Activated T-cell treated with anti-CD3 and anti-CD28 coated beads, Interleukin-2, amount 50 U/mL, for 24 hours (primary cell): ENCODE data around the gene ARHGAP6.

Source experiments
- DNase-seq: peaks from one replicate; pipeline ENCODE4 v3.0.0-alpha.2; 2020
- H3K27ac Mint-ChIP-seq: 2 replicates; pipeline ENCODE4 v1.8.0; 2020; ENCODE audit warnings: mild to moderate bottlenecking, mixed read lengths
- H3K27me3 Mint-ChIP-seq: 2 replicates; pipeline ENCODE4 v1.8.0; 2020; ENCODE audit warnings: mixed read lengths
- H3K36me3 Mint-ChIP-seq: 2 replicates; pipeline ENCODE4 v1.8.0; 2020; ENCODE audit warnings: low read depth, mixed read lengths
- H3K4me1 Mint-ChIP-seq: 2 replicates; pipeline ENCODE4 v1.8.0; 2020; ENCODE audit warnings: low read depth, mixed read lengths
- H3K4me3 Mint-ChIP-seq: 2 replicates; pipeline ENCODE4 v1.8.0; 2020; ENCODE audit warnings: mild to moderate bottlenecking, moderate library complexity, mixed read lengths
- H3K9me3 Mint-ChIP-seq: 2 replicates; pipeline ENCODE4 v1.8.0; 2020; ENCODE audit warnings: mixed read lengths

The ARHGAP6 gene

GRCh38 chrX:11460347-11460746 is 205.4 kb downstream of the ARHGAP6 start:
- H3K4me1 Mint-ChIP-seq: no peaks in the 10 kb centered on the region
- H3K27me3 Mint-ChIP-seq: peaks cover 60% of the 10 kb centered on the region
- H3K27ac Mint-ChIP-seq: no peak overlapping the region
- H3K36me3 Mint-ChIP-seq: no peaks in the 10 kb centered on the region
- H3K9me3 Mint-ChIP-seq: no peaks in the 10 kb centered on the region
- no peak for DNase-seq
- H3K4me3 Mint-ChIP-seq: no peak overlapping the region

- no peaks in the 10 kb centered on the region for H3K36me3 Mint-ChIP-seq
- H3K4me1 Mint-ChIP-seq: no peaks in the 10 kb centered on the region
- H3K4me3 Mint-ChIP-seq: no peak overlapping the region
- no peak for DNase-seq
- H3K27me3 Mint-ChIP-seq: peaks cover 50% of the 10 kb centered on the region
- no peaks in the 10 kb centered on the region for H3K9me3 Mint-ChIP-seq
- no peak overlapping the region for H3K27ac Mint-ChIP-seq
Measured at GRCh38 chrX:11458170-11458569, 207.6 kb downstream of the ARHGAP6 start.

DNA sequence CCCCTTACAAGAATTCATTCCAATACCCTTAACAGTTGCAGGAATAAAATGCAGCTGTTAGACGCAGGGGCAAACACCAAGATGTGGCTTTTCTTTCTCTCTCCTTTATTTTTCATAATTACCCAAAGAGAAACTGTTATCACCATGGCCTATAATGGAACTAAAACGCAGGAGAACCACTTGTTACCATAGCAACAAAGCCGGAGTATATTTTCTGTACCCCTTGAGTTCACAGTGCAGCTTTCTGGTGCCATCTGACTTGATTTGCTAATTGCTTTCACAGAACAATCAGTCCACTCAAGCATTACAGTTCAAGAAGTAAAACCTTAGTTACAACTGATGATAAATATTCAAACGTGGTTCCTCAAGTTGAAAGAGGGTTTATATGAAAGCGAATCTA is 214.6 kb downstream of the ARHGAP6 start:
- Mint-ChIP-seq H3K4me3 (no peak overlapping the region), H3K27ac (no peak overlapping the region), H3K9me3 (no peaks in the 10 kb centered on the region), H3K36me3 (no peaks in the 10 kb centered on the region), H3K27me3 (peaks cover 48% of the 10 kb centered on the region), H3K4me1 (no peaks in the 10 kb centered on the region)
- no peak for DNase-seq

GRCh38 chrX:11450354-11450753 is 215.4 kb downstream of the ARHGAP6 start:
- Mint-ChIP-seq H3K27me3 (peaks cover 51% of the 10 kb centered on the region), H3K4me3 (no peak overlapping the region), H3K36me3 (no peaks in the 10 kb centered on the region), H3K9me3 (no peaks in the 10 kb centered on the region), H3K4me1 (no peaks in the 10 kb centered on the region), H3K27ac (no peak overlapping the region)
- no peak for DNase-seq

DNA sequence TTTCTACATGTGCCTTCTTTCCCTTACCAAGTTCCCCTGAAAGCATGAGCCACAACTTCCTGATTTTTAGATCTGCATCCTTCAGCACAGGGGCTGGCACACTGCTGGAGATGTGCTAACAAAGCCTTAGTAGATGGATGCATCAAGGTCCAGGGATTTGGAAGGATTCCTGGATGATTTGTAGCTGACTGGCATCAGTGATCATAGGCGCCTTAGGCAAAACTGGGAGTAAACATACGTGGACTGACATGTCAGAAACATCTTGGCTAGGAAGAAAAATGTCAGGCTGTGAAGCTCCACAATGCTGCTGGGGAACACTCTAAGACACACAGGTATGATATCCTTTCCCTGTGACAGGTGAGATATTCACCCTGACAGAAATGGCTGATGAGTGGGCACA is 216.1 kb downstream of the ARHGAP6 start:
- no peak for DNase-seq
- H3K27me3 Mint-ChIP-seq: peaks cover 52% of the 10 kb centered on the region
- no peak overlapping the region for H3K4me3 Mint-ChIP-seq
- H3K4me1 Mint-ChIP-seq: no peaks in the 10 kb centered on the region
- H3K27ac Mint-ChIP-seq: no peak overlapping the region
- no peaks in the 10 kb centered on the region for H3K9me3 Mint-ChIP-seq
- no peaks in the 10 kb centered on the region for H3K36me3 Mint-ChIP-seq

- H3K27ac Mint-ChIP-seq: no peak overlapping the region
- no peaks in the 10 kb centered on the region for H3K4me1 Mint-ChIP-seq
- no peaks in the 10 kb centered on the region for H3K9me3 Mint-ChIP-seq
- H3K36me3 Mint-ChIP-seq: no peaks in the 10 kb centered on the region
- peaks cover 65% of the 10 kb centered on the region for H3K27me3 Mint-ChIP-seq
- no peak overlapping the region for H3K4me3 Mint-ChIP-seq
- DNase-seq: no peak
Measured at GRCh38 chrX:11447418-11447817, 218.3 kb downstream of the ARHGAP6 start.

DNA sequence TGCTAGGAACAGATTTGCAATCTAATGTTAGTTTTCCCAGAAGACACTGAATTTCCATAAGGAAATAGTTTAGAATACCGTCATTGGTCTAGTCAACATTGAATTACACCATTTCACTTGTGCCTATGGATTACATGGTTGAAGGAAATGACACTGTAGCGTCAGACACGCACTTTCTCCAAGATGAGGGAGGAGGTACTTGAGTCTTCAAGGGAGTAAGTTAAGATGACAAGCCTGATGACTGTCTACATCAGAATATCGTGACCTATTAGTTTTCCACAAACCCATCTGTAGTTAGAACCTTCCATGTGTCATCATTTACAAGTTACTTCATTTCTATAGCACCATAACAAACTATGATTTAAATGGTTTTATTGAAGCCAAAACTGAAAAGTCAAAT is 218.8 kb downstream of the ARHGAP6 start:
- no peak for DNase-seq
- no peak overlapping the region for H3K27ac Mint-ChIP-seq
- H3K27me3 Mint-ChIP-seq: peaks cover 65% of the 10 kb centered on the region
- H3K4me3 Mint-ChIP-seq: no peak overlapping the region
- no peaks in the 10 kb centered on the region for H3K36me3 Mint-ChIP-seq
- no peaks in the 10 kb centered on the region for H3K4me1 Mint-ChIP-seq
- H3K9me3 Mint-ChIP-seq: no peaks in the 10 kb centered on the region

GRCh38 chrX:11446336-11446735 is 219.4 kb downstream of the ARHGAP6 start:
- Mint-ChIP-seq H3K27me3 (peaks cover 60% of the 10 kb centered on the region), H3K4me1 (no peaks in the 10 kb centered on the region), H3K36me3 (no peaks in the 10 kb centered on the region), H3K27ac (no peak overlapping the region), H3K4me3 (no peak overlapping the region), H3K9me3 (no peaks in the 10 kb centered on the region)
- no peak for DNase-seq

DNA sequence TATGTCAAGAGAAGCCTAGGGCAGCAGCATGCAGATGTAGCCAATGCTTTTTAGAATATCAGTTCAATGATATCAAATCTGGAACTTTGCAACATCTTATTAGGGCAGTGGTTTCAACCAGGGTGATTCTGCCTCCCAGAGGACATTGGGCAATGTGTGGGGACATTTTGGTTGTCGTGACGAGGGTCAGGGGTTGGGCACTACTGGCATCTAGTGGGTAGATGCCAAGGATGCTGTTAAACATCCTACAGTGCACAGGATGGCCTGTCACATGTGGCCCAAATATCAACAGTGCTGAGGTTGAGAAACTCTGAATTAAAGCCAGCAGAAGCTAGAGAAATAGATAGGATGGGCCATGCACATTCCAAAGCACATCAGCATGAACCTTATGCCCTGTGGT is 220.2 kb downstream of the ARHGAP6 start:
- DNase-seq: no peak
- Mint-ChIP-seq H3K9me3 (no peaks in the 10 kb centered on the region), H3K36me3 (no peaks in the 10 kb centered on the region), H3K4me1 (no peaks in the 10 kb centered on the region), H3K27ac (no peak overlapping the region), H3K4me3 (no peak overlapping the region), H3K27me3 (peaks cover 55% of the 10 kb centered on the region)

DNA sequence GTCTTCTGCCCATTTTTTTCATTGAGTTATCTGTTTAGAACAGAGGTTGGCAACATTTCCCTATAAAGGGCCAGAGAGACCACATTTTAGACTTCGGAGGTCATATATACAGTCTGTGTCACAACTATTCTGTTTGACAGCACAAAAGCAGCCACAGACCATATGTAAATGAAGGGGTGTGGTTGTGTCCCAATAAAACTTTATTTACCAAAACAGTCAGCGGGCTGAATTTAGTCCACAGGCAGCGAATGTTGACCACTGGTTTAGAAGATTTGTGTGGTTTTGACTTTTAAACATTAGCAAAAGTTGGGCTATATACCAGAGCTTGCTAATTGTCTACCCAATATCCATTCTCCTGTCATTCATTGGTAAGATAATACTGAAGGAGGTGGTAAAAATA is 221.7 kb downstream of the ARHGAP6 start:
- Mint-ChIP-seq H3K4me3 (no peak overlapping the region), H3K27me3 (peaks cover 51% of the 10 kb centered on the region), H3K4me1 (no peaks in the 10 kb centered on the region), H3K36me3 (no peaks in the 10 kb centered on the region), H3K27ac (no peak overlapping the region), H3K9me3 (no peaks in the 10 kb centered on the region)
- DNase-seq: no peak

DNA sequence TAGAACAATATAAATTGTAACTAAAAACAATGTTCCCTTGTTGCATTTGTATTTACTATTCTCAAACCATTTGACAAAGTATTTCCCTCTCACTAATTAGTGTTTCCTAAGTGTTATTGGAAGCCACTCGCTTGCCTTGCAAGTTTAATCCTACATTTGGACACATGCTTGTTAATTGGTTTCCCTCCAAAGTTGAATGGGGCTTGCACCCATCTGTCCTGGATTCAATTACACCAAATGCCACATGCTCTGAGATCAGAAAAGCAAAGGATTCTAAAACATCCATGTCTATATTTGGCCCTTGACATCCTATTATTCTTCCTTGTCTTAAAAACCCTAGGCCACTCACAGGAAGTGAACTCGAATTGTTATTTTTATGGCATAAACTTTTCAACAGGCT is 225.9 kb downstream of the ARHGAP6 start:
- H3K36me3 Mint-ChIP-seq: no peaks in the 10 kb centered on the region
- H3K9me3 Mint-ChIP-seq: no peaks in the 10 kb centered on the region
- H3K4me3 Mint-ChIP-seq: no peak overlapping the region

GRCh38 chrX:11438767-11439166 is 227.0 kb downstream of the ARHGAP6 start:
- H3K4me1 Mint-ChIP-seq: no peaks in the 10 kb centered on the region
- H3K27ac Mint-ChIP-seq: no peak overlapping the region
- H3K4me3 Mint-ChIP-seq: no peak overlapping the region
- H3K9me3 Mint-ChIP-seq: no peaks in the 10 kb centered on the region
- no peaks in the 10 kb centered on the region for H3K36me3 Mint-ChIP-seq
- no peak for DNase-seq
- peaks cover 41% of the 10 kb centered on the region for H3K27me3 Mint-ChIP-seq

More for the DNA sequence above, 225.9 kb downstream of the ARHGAP6 start:
- no peaks in the 10 kb centered on the region for H3K4me1 Mint-ChIP-seq
- H3K27ac Mint-ChIP-seq: no peak overlapping the region
- no peak for DNase-seq
- peaks cover 43% of the 10 kb centered on the region for H3K27me3 Mint-ChIP-seq

DNA sequence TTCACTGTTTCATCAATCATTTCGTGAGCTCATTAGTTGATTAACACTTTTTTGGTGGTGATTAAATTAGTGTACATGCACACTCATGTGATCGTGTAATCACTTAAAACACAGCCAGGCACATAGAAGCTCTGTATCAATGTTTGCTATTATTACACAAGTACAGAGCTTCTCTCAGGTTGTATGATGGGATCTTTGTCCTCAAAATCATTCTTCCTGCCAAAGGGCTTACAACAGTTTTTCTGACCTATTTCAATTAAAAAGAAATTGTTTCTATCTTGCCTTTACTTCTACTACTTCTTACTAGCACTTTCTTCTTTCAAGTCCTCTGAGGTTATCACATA is 227.4 kb downstream of the ARHGAP6 start:
- Mint-ChIP-seq H3K9me3 (no peaks in the 10 kb centered on the region), H3K27ac (no peak overlapping the region), H3K36me3 (no peaks in the 10 kb centered on the region), H3K27me3 (peaks cover 43% of the 10 kb centered on the region), H3K4me3 (no peak overlapping the region), H3K4me1 (no peaks in the 10 kb centered on the region)
- DNase-seq: no peak

DNA sequence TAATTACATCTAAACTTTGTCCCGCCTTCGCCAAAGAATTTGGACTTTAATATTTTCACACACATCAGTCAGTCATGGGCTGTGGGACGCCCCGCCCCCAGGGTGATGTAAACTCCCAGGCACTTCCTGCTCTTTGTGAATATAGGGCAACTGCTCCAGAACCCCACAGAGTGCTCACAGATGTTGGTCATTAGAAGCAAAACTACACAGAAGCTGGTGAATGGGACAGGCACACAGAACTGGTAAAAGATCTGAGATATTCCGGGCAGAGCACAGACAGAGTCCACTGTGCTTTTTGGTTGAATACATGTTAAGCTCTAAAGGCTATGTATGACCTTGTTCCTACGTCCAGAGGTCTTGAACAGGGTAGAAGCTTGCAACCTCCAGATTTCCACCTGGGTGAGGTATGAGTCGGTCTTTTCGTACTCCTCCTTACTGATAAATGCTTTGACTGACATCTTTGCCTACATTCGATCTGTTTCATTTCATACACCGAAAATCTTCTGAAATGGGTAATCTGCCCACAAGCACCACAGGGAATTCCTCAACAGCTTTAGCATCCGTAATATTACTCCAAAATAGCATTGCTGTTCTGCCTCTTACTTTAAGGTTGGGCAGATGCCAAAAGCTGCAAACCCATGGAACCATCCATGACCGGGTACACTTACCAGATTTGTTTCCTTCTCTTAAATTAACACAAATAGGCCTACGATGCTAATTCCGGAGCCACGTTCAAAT is 227.9 kb downstream of the ARHGAP6 start:
- H3K9me3 Mint-ChIP-seq: no peaks in the 10 kb centered on the region
- no peak overlapping the region for H3K4me3 Mint-ChIP-seq
- H3K27me3 Mint-ChIP-seq: peaks cover 42% of the 10 kb centered on the region
- DNase-seq: no peak
- H3K4me1 Mint-ChIP-seq: no peaks in the 10 kb centered on the region
- no peak overlapping the region for H3K27ac Mint-ChIP-seq
- H3K36me3 Mint-ChIP-seq: no peaks in the 10 kb centered on the region

GRCh38 chrX:11435568-11435967 is 230.2 kb downstream of the ARHGAP6 start:
- H3K36me3 Mint-ChIP-seq: no peaks in the 10 kb centered on the region
- H3K27me3 Mint-ChIP-seq: peaks cover 54% of the 10 kb centered on the region
- no peaks in the 10 kb centered on the region for H3K4me1 Mint-ChIP-seq
- no peak overlapping the region for H3K27ac Mint-ChIP-seq
- no peak for DNase-seq
- no peak overlapping the region for H3K4me3 Mint-ChIP-seq
- no peaks in the 10 kb centered on the region for H3K9me3 Mint-ChIP-seq

GRCh38 chrX:11434607-11435006 is 231.1 kb downstream of the ARHGAP6 start:
- Mint-ChIP-seq H3K27me3 (peaks cover 46% of the 10 kb centered on the region), H3K4me3 (no peak overlapping the region), H3K9me3 (no peaks in the 10 kb centered on the region), H3K27ac (no peak overlapping the region), H3K36me3 (no peaks in the 10 kb centered on the region), H3K4me1 (no peaks in the 10 kb centered on the region)
- no peak for DNase-seq
